ENCODE measurements around the gene CEP128.

Gene CEP128

GRCh38 chr14:80620434-80620833 is 321.1 kb downstream of the CEP128 start:
- H3K4me3 ChIP-seq (replicated peaks; ENCODE audit: low read depth, low read length): no peak overlapping the region
- DNase-seq (ENCODE audit: low read depth): no peak
- no peak for TF ChIP-seq CTCF (IDR thresholded peaks at IDR 0.05; ENCODE audit: low read length, missing control alignments)

GRCh38 chr14:80618751-80619329 is 322.7 kb downstream of the CEP128 start:
- no peak for DNase-seq (ENCODE audit: low read depth)
- no peak overlapping the region for H3K4me3 ChIP-seq (replicated peaks; ENCODE audit: low read depth, low read length)
- no peak for TF ChIP-seq CTCF (IDR thresholded peaks at IDR 0.05; ENCODE audit: low read length, missing control alignments)

GRCh38 chr14:80615831-80616230 is 325.7 kb downstream of the CEP128 start:
- TF ChIP-seq CTCF (IDR thresholded peaks at IDR 0.05; ENCODE audit: low read length, missing control alignments): no peak
- DNase-seq (ENCODE audit: low read depth): no peak
- H3K4me3 ChIP-seq (replicated peaks; ENCODE audit: low read depth, low read length): no peak overlapping the region

- no peak for DNase-seq (ENCODE audit: low read depth)
- TF ChIP-seq CTCF (IDR thresholded peaks at IDR 0.05; ENCODE audit: low read length, missing control alignments): no peak
Measured at GRCh38 chr14:80609055-80609454, 332.5 kb downstream of the CEP128 start.

GRCh38 chr14:80608563-80608962 is 333.0 kb downstream of the CEP128 start:
- DNase-seq (ENCODE audit: low read depth): no peak
- H3K4me3 ChIP-seq (replicated peaks; ENCODE audit: low read depth, low read length): no peak overlapping the region
- no peak for TF ChIP-seq CTCF (IDR thresholded peaks at IDR 0.05; ENCODE audit: low read length, missing control alignments)

More at GRCh38 chr14:80609055-80609454, 332.5 kb downstream of the CEP128 start:
- no peak overlapping the region for H3K4me3 ChIP-seq (replicated peaks; ENCODE audit: low read depth, low read length)

GRCh38 chr14:80607430-80608190 is 333.9 kb downstream of the CEP128 start:
- no peak for TF ChIP-seq CTCF (IDR thresholded peaks at IDR 0.05; ENCODE audit: low read length, missing control alignments)
- H3K4me3 ChIP-seq (replicated peaks; ENCODE audit: low read depth, low read length): no peak overlapping the region
- peak; percentile 75 for DNase-seq (ENCODE audit: low read depth)
